IMR-90 (cell line): ENCODE results near the gene SERPINB13. TPM values are rescaled to one million over a fixed set of nuclear protein-coding genes. Genes with fewer than 3 reads are reported as not detected.

ENCODE experiments used
- polyA plus RNA-seq, 3 experiments: library from polyadenylated mRNA; depleted of rRNA; stranded (reverse); fragments of >200 nt; gene quantifications; 2 replicates each; pipeline ENCODE4 v1.2.3, GENCODE V29; 2012; ENCODE audit warnings: low replicate concordance in 1 of 3
- total RNA-seq: library from RNA; depleted of rRNA; stranded (reverse); fragments of >200 nt; gene quantifications from 2 replicates; pipeline ENCODE4 v1.2.3, GENCODE V29; 2012; rRNA removed

SERPINB13 gene
- total and polyA plus RNA-seq, 2 of the 4 experiments (the other 2 are of a cell fraction): not detected

Other genes starting within 250 kb of the SERPINB13 start
- 21.5 and 23.3 TPM in 2 replicates for gene KDSR, start 220.1 kb upstream of the SERPINB13 start, total RNA-seq
- gene KDSR, start 220.1 kb upstream of the SERPINB13 start, polyA plus RNA-seq (2012; rRNA removed): 19.3 and 21.9 TPM in 2 replicates
- gene VPS4B, start 164.9 kb upstream of the SERPINB13 start, total RNA-seq: 31.5 and 41.1 TPM in 2 replicates
- gene VPS4B, start 164.9 kb upstream of the SERPINB13 start, polyA plus RNA-seq (2012; rRNA removed): 14.3 and 16.2 TPM in 2 replicates
- gene SERPINB5, start 110.4 kb upstream of the SERPINB13 start, total RNA-seq: not detected in 2 replicates
- not detected in 2 replicates for gene SERPINB5, start 110.4 kb upstream of the SERPINB13 start, polyA plus RNA-seq (2012; rRNA removed)
- gene SERPINB12, start 45.0 kb upstream of the SERPINB13 start, total RNA-seq: not detected in 2 replicates
- not detected in 2 replicates for gene SERPINB12, start 45.0 kb upstream of the SERPINB13 start, polyA plus RNA-seq (2012; rRNA removed)
- gene SERPINB4, start 56.9 kb downstream of the SERPINB13 start, total RNA-seq: not detected in 2 replicates
- not detected in 2 replicates for gene SERPINB4, start 56.9 kb downstream of the SERPINB13 start, polyA plus RNA-seq (2012; rRNA removed)
- not detected in 2 replicates for gene SERPINB3, start 74.5 kb downstream of the SERPINB13 start, total RNA-seq
- not detected in 2 replicates for gene SERPINB3, start 74.5 kb downstream of the SERPINB13 start, polyA plus RNA-seq (2012; rRNA removed)
- gene SERPINB11, start 115.6 kb downstream of the SERPINB13 start, total RNA-seq: 0.18 TPM in 1 of 2 replicates, not detected in the other
- gene SERPINB11, start 115.6 kb downstream of the SERPINB13 start, polyA plus RNA-seq (2012; rRNA removed): 0.12 TPM in 1 of 2 replicates, not detected in the other
- 100 and 120 TPM in 2 replicates for gene SERPINB7, start 188.1 kb downstream of the SERPINB13 start, total RNA-seq
- gene SERPINB7, start 188.1 kb downstream of the SERPINB13 start, polyA plus RNA-seq (2012; rRNA removed): 76.5 and 79.9 TPM in 2 replicates